Muscle of back (tissue), 11 donors: Measurements from ENCODE around the gene SH3BP4. TPM values are rescaled to one million over a fixed set of nuclear protein-coding genes. Genes with fewer than 3 reads are reported as not detected.

Source experiments
- DNase-seq, 3 donors: peaks; one replicate each; pipeline versions ENCODE4 v3.0.0 to v3.0.0-alpha.2; 2013
- polyA plus RNA-seq, 10 donors: library from polyadenylated mRNA; unstranded; fragments of 120-200 nt; gene quantifications; one replicate each; pipeline ENCODE4 v1.2.1, GENCODE V29; 2013; ENCODE audit not compliant: insufficient read length in 10 of 10

SH3BP4 gene
- polyA plus RNA-seq, 10 donors: 12.8 to 19.8 (median 16.7) TPM

- DNase-seq: no peak
These were observed 6.4 kb upstream of the SH3BP4 start for GRCh38 chr2:234945339-234945873.

- DNase-seq: no peak
These were observed 4.3 kb upstream of the SH3BP4 start for GRCh38 chr2:234947556-234947955.

- peak in 2 of 3 donors; percentile 19 to 94 for DNase-seq
These were observed 1.9 kb upstream of the SH3BP4 start for GRCh38 chr2:234949762-234950434.

- DNase-seq: no peak
These were observed 1.4 kb upstream of the SH3BP4 start for GRCh38 chr2:234950435-234950729.

- DNase-seq: peak in 2 of 3 donors; percentile 48 to 83
These were observed 820 bp upstream of the SH3BP4 start for GRCh38 chr2:234950730-234951663.

GRCh38 chr2:234952270-234953115, 676 bp downstream of the SH3BP4 start:
- peak in 2 of 3 donors; percentile 41 to 71 for DNase-seq

- DNase-seq: peak in 1 of 3 donors; percentile 12
These were observed 1.6 kb downstream of the SH3BP4 start for GRCh38 chr2:234953116-234954031.

GRCh38 chr2:234954551-234954992, 2.8 kb downstream of the SH3BP4 start:
- peak in 1 of 3 donors; percentile 63 for DNase-seq

GRCh38 chr2:234955091-234955591, 3.3 kb downstream of the SH3BP4 start:
- no peak for DNase-seq

GRCh38 chr2:234955971-234956509, 4.2 kb downstream of the SH3BP4 start:
- no peak for DNase-seq

GRCh38 chr2:234957834-234958135, 6.0 kb downstream of the SH3BP4 start:
- DNase-seq: no peak

- DNase-seq: no peak
These were observed 6.5 kb downstream of the SH3BP4 start for GRCh38 chr2:234958311-234958710.

- no peak for DNase-seq
These were observed 7.1 kb downstream of the SH3BP4 start for GRCh38 chr2:234958746-234959395.

- DNase-seq: peak; percentile 68 to 85 (median 70)
These were observed 8.6 kb downstream of the SH3BP4 start for GRCh38 chr2:234960175-234961088.

- no peak for DNase-seq
These were observed 10.0 kb downstream of the SH3BP4 start for GRCh38 chr2:234961784-234962183.

- DNase-seq: peak; percentile 68 to 88 (median 73)
These were observed 12.2 kb downstream of the SH3BP4 start for GRCh38 chr2:234963773-234964615.

GRCh38 chr2:234964631-234965461, 13.0 kb downstream of the SH3BP4 start:
- DNase-seq: no peak
